HepG2 (cell line): ENCODE data around the gene PSKH1. TPM values are rescaled to one million over a fixed set of nuclear protein-coding genes. Genes with fewer than 3 reads are reported as not detected.

Experiments used
- BCL3 ChIP-seq: sonication (generic); formaldehyde crosslinking; IDR thresholded peaks from 2 replicates; pipeline ENCODE4 v1.5.1; 2020; ENCODE audit warnings: mild to moderate bottlenecking, missing genetic modification reagents, moderate library complexity
- CCAR2 ChIP-seq: fragments of 200-400 bp; formaldehyde crosslinking; optimal IDR thresholded peaks from 2 replicates; pipeline ENCODE3; 2018; ENCODE audit warnings: low read depth, mild to moderate bottlenecking, low read length, moderate library complexity
- ESRRA ChIP-seq: sonication (generic); formaldehyde crosslinking; IDR thresholded peaks from 2 replicates; pipeline ENCODE4 v1.5.1; 2020; ENCODE audit warnings: mild to moderate bottlenecking, low read depth, missing genetic modification reagents
- FOXP4 ChIP-seq: sonication (generic); formaldehyde crosslinking; IDR thresholded peaks from 2 replicates; pipeline ENCODE4 v1.4.0; 2020; ENCODE audit warnings: missing genetic modification reagents
- HCFC1 ChIP-seq: fragments of 150-350 bp; IDR thresholded peaks from 2 replicates; pipeline ENCODE4 v1.6.1; 2014; ENCODE audit warnings: low read depth, low read length
- HMGXB3 ChIP-seq: sonication (generic); formaldehyde crosslinking; IDR thresholded peaks from 2 replicates; pipeline ENCODE4 v1.4.0; 2020; ENCODE audit warnings: missing genetic modification reagents, borderline replicate concordance
- KMT2A ChIP-seq: sonication (generic); formaldehyde crosslinking; IDR thresholded peaks from 2 replicates; pipeline ENCODE4 v1.4.0; 2020; ENCODE audit warnings: missing genetic modification reagents
- NCOA2 ChIP-seq: sonication (generic); formaldehyde crosslinking; IDR thresholded peaks from 2 replicates; pipeline ENCODE4 v1.8.0; 2022; ENCODE audit warnings: inconsistent platforms
- NFAT5 ChIP-seq: sonication (generic); formaldehyde crosslinking; IDR thresholded peaks from 2 replicates; pipeline ENCODE4 v1.4.0; 2020; ENCODE audit warnings: missing genetic modification reagents
- NFE2L1 ChIP-seq: sonication (generic); formaldehyde crosslinking; IDR thresholded peaks from 2 replicates; pipeline ENCODE4 v1.4.0; 2020; ENCODE audit warnings: missing genetic modification reagents, mild to moderate bottlenecking, borderline replicate concordance
- NPAS2 ChIP-seq: sonication (generic); formaldehyde crosslinking; IDR thresholded peaks from 2 replicates; pipeline ENCODE4 v1.8.0; 2022; ENCODE audit warnings: mild to moderate bottlenecking, missing genetic modification reagents, borderline replicate concordance
- PAX8 ChIP-seq: sonication (generic); formaldehyde crosslinking; IDR thresholded peaks from 2 replicates; pipeline ENCODE4 v1.8.0; 2022; ENCODE audit warnings: mild to moderate bottlenecking, missing genetic modification reagents, borderline replicate concordance
- RFX3 ChIP-seq: IDR thresholded peaks from 2 replicates; pipeline ENCODE4 v1.6.1; 2016; ENCODE audit warnings: missing biosample characterization, missing genetic modification reagents
- SMARCE1 ChIP-seq: fragments of 450-650 bp; IDR thresholded peaks from 2 replicates; pipeline ENCODE4 v1.6.1; 2017; ENCODE audit warnings: borderline replicate concordance
- ZBTB21 ChIP-seq: sonication (generic); formaldehyde crosslinking; IDR thresholded peaks from 2 replicates; pipeline ENCODE4 v1.4.0; 2020; ENCODE audit warnings: missing genetic modification reagents
- ZNF251 ChIP-seq: sonication (generic); formaldehyde crosslinking; IDR thresholded peaks from 2 replicates; pipeline ENCODE4 v1.9.0; 2021; ENCODE audit warnings: mild to moderate bottlenecking, missing genetic modification reagents
- ZNF670 ChIP-seq: sonication (generic); formaldehyde crosslinking; IDR thresholded peaks from 2 replicates; pipeline ENCODE4 v1.8.0; 2022; ENCODE audit warnings: mild to moderate bottlenecking, missing genetic modification reagents, borderline replicate concordance
- polyA plus RNA-seq, 8 experiments: library from polyadenylated mRNA; depleted of rRNA in 3 of 8; stranded (reverse) in 7 of 8; unstranded in 1 of 8; fragments of >200 nt; fragmentation: Illumina TruSeq in 4 of 8; extraction: Trizol in 4 of 8; gene quantifications; 2 replicates each; pipeline versions ENCODE4 v1.2.1 to v1.2.3, GENCODE V29; 2011 to 2016; ENCODE audit warnings: low read depth in 4 of 8, missing spikeins in 1 of 8, mixed read lengths in 1 of 8; ENCODE audit not compliant: insufficient read depth in 1 of 8
- total RNA-seq, 5 experiments: library from RNA; depleted of rRNA; stranded (reverse); fragments of >200 nt; fragmentation: Illumina TruSeq; extraction: Trizol; gene quantifications; 2 replicates each; pipeline ENCODE4 v1.2.3, GENCODE V29; 2016; ENCODE audit warnings: low read depth in 1 of 5

PSKH1 gene
- total and polyA plus RNA-seq, 2 of the 13 experiments (the other 11 are each of a cell fraction or from before 2014, with no cell fraction given) = 8.4 to 19.1 TPM

GRCh38 chr16:67969254-67970039 is 76.4 kb downstream of the PSKH1 start (continued):
- TF ChIP-seq NFAT5 (CRISPR knock-in tag) (no peak), CCAR2 (no peak), ZNF670 (CRISPR knock-in tag) (no peak), ZBTB21 (CRISPR knock-in tag) (no peak), RFX3 (CRISPR knock-in tag) (no peak), ESRRA (CRISPR knock-in tag) (no peak), NFE2L1 (CRISPR knock-in tag) (no peak), FOXP4 (CRISPR knock-in tag) (no peak), NCOA2 (no peak), KMT2A (CRISPR knock-in tag) (no peak; the same call in 1 of the 2 replicates), PAX8 (CRISPR knock-in tag) (no peak), HMGXB3 (no peak), HCFC1 (no peak), ZNF251 (no peak; the same call in 1 of the 2 replicates), SMARCE1 (no peak), BCL3 (CRISPR knock-in tag) (no peak), NPAS2 (no peak)
